OCI-LY3 (cell line): ENCODE data around the gene ZMYND10.

ENCODE experiments used
- H2AFZ ChIP-seq: fragments of 200-600, 300-600 bp; shearing (Covaris generic); 2 replicates; pipeline ENCODE4 v1.6.0; 2014; ENCODE audit warnings: antibody characterized with exemption, low read depth, low read length
- H3K27ac ChIP-seq: fragments of 200-600, 300-600 bp; sonication (generic); 2 replicates; pipeline ENCODE4 v1.5.1; 2014; ENCODE audit warnings: mild to moderate bottlenecking, low read length, moderate library complexity, mixed read lengths
- H3K27me3 ChIP-seq: fragments of 200-600, 300-600 bp; sonication (generic); 2 replicates; pipeline ENCODE4 v1.6.1; 2014; ENCODE audit warnings: low read depth, low read length, mixed read lengths
- H3K36me3 ChIP-seq: fragments of 200-600, 300-600 bp; sonication (generic); replicated peaks from 2 replicates; pipeline ENCODE3; 2014; ENCODE audit warnings: low read depth, low read length, mixed read lengths
- H3K4me1 ChIP-seq: fragments of 300-600, 200-600 bp; sonication (generic); 2 replicates; pipeline ENCODE4 v1.6.1; 2014; ENCODE audit warnings: low read length, mixed read lengths
- H3K4me2 ChIP-seq: fragments of 200-600, 300-600 bp; sonication (generic); 2 replicates; pipeline ENCODE4 v1.6.1; 2014; ENCODE audit warnings: low read length, mixed read lengths
- H3K4me3 ChIP-seq: fragments of 300-600, 200-600 bp; sonication (generic); 2 replicates; pipeline ENCODE4 v1.5.1; 2014; ENCODE audit warnings: antibody characterized with exemption, mild to moderate bottlenecking, low read length, moderate library complexity
- H3K79me2 ChIP-seq: fragments of 300-600, 200-600 bp; shearing (Covaris generic); 2 replicates; pipeline ENCODE4 v1.6.1; 2014; ENCODE audit warnings: mild to moderate bottlenecking, low read length, mixed read lengths
- H3K9ac ChIP-seq: fragments of 300-600, 200-600 bp; shearing (Covaris generic); 2 replicates; pipeline ENCODE4 v1.6.0; 2014; ENCODE audit warnings: mild to moderate bottlenecking, low read length, moderate library complexity
- H3K9me3 ChIP-seq: fragments of 200-600, 300-600 bp; shearing (Covaris generic); 2 replicates; pipeline ENCODE4 v1.6.1; 2014; ENCODE audit warnings: low read length, mixed read lengths; ENCODE audit not compliant: insufficient read depth
- H4K20me1 ChIP-seq: fragments of 200-600, 300-600 bp; sonication (generic); 2 replicates; pipeline ENCODE4 v1.6.1; 2016; ENCODE audit warnings: low read length, mixed read lengths; ENCODE audit not compliant: insufficient read depth
- CTCF ChIP-seq: fragments of 200-600, 300-600 bp; sonication (generic); IDR thresholded peaks from 2 replicates; pipeline ENCODE4 v1.5.1; 2014; ENCODE audit warnings: antibody characterized with exemption, low read length, low read depth
- EZH2phosphoT487 ChIP-seq: fragments of 200-600 bp; shearing (Covaris generic); IDR thresholded peaks from 2 replicates; pipeline ENCODE4 v1.6.1; 2018; ENCODE audit warnings: antibody characterized with exemption, mixed run types, low read depth

Gene ZMYND10

GRCh38 chr3:50340448-50341329 lies 4.8 kb downstream of the ZMYND10 start, which contains the start of gene RASSF1:
Gene RASSF1 (minus strand): TSS chr3:50340836. CDS start chr3:50340805, 31 bp downstream.
- no peak for TF ChIP-seq EZH2phosphoT487
- no peak for TF ChIP-seq CTCF
- H3K79me2 ChIP-seq: peaks cover 25% of the 10 kb centered on the region
- no peak within 1 kb of the TSS for H3K4me2 ChIP-seq
- H3K9ac ChIP-seq: no peak within 1 kb of the TSS
- no peak within 1 kb of the TSS for H3K4me3 ChIP-seq
- no peak within 1 kb of the TSS for H3K27ac ChIP-seq
- H3K27me3 ChIP-seq: no peaks in the 10 kb centered on the region
- H3K4me1 ChIP-seq: peaks cover 14% of the 10 kb centered on the region
- peaks cover 13% of the 10 kb centered on the region for H3K36me3 ChIP-seq
- H3K9me3 ChIP-seq: no peaks in the 10 kb centered on the region
- H4K20me1 ChIP-seq: no peaks in the 10 kb centered on the region
- H2AFZ ChIP-seq: no peak within 1 kb of the TSS

GRCh38 chr3:50340147-50340447 lies 5.4 kb downstream of the ZMYND10 start:
- Histone ChIP-seq H3K4me3 (no peak overlapping the region), H3K79me2 (peaks cover 31% of the 10 kb centered on the region), H2AFZ (no peak overlapping the region), H4K20me1 (no peaks in the 10 kb centered on the region), H3K4me2 (no peak overlapping the region), H3K4me1 (peaks cover 18% of the 10 kb centered on the region), H3K9ac (no peak overlapping the region), H3K9me3 (no peaks in the 10 kb centered on the region), H3K36me3 (peaks cover 11% of the 10 kb centered on the region), H3K27ac (no peak overlapping the region), H3K27me3 (no peaks in the 10 kb centered on the region)
- TF ChIP-seq EZH2phosphoT487 (no peak), CTCF (no peak)

- TF ChIP-seq CTCF (no peak), EZH2phosphoT487 (no peak)
- Histone ChIP-seq H3K79me2 (peaks cover 36% of the 10 kb centered on the region), H3K36me3 (peaks cover 12% of the 10 kb centered on the region), H3K9ac (no peak overlapping the region), H2AFZ (no peak overlapping the region), H3K4me3 (no peak overlapping the region), H3K4me2 (no peak overlapping the region), H3K4me1 (peaks cover 18% of the 10 kb centered on the region), H3K9me3 (no peaks in the 10 kb centered on the region), H3K27ac (no peak overlapping the region), H4K20me1 (peaks cover 1% of the 10 kb centered on the region; the same call in 1 of the 2 replicates), H3K27me3 (no peaks in the 10 kb centered on the region)
Observed at GRCh38 chr3:50339485-50340146, 5.9 kb downstream of the ZMYND10 start.

GRCh38 chr3:50338965-50339364 lies 6.6 kb downstream of the ZMYND10 start:
- peaks cover 19% of the 10 kb centered on the region for H3K36me3 ChIP-seq
- 0 out of 2 replicates have a peak overlapping the region, but pooled peaks have one; percentile 82 for H3K27ac ChIP-seq

More at GRCh38 chr3:50338965-50339364, 6.6 kb downstream of the ZMYND10 start:
- Histone ChIP-seq H3K4me3 (peak overlapping the region; percentile 84), H3K9me3 (no peaks in the 10 kb centered on the region), H3K9ac (peak overlapping the region; percentile 92), H3K79me2 (peaks cover 43% of the 10 kb centered on the region), H3K27me3 (no peaks in the 10 kb centered on the region), H3K4me2 (peak overlapping the region; percentile 84), H4K20me1 (peaks cover 8% of the 10 kb centered on the region), H3K4me1 (peaks cover 19% of the 10 kb centered on the region), H2AFZ (no peak overlapping the region)
- TF ChIP-seq CTCF (no peak), EZH2phosphoT487 (no peak)
